ENCODE measurements around the gene HTRA2. TPM values are rescaled to one million over a fixed set of nuclear protein-coding genes. Genes with fewer than 3 reads are reported as not detected.
A peak's percentile ranks its signal among the peaks of the same experiment; 100 is the strongest.

The HTRA2 gene
- total and polyA plus RNA-seq, 4 donors: 13.3 to 81.8 (median 18.5) TPM

DNA sequence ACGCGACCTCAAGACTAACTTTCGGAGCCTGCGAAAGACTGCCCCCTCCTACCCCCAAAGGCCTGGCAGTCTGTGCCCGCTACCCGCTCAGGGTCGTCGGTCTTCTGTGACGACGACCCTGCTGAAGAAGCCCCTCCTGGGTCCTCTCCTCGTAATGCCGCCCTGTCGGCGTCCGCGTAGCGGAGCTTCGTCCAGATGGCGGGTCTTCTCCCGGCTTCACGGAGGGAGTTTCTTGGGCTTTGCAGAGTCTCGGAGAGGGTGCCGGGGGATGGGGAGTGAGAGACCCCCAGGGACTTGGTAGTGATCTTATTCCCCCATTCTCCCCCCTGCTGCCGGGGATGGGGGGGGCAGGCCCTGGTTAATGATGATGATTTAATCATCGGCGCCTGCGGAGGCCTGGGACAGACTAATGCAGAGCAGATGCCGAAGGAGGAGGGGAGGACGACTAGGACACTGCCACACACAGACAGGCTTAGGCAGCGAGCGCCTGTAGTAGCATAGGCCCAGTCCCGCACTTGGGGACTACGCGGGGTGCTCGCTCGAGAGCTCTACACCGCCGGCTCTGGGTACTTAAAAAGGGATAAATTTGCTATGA lies 21.7 kb upstream of the HTRA2 start:
- H3K9ac ChIP-seq (ENCODE audit: low read depth in 1 of 2, low read length in 2 of 2): peak overlapping the region; percentile 53 to 91
- peaks cover 11 to 47% (median 34%) of the 10 kb centered on the region in 4 donors for H3K4me1 ChIP-seq (ENCODE audit: control insufficient read depth in 4 of 4, insufficient read depth in 4 of 4, low read length in 3 of 4)
- H3K36me3 ChIP-seq (ENCODE audit: control insufficient read depth in 4 of 4, insufficient read depth in 3 of 4, low read depth in 1 of 4, low read length in 3 of 4): peaks cover 0 to 6% (median 4%) of the 10 kb centered on the region in 4 donors
- no peak for TF ChIP-seq HNF4G (IDR thresholded peaks at IDR 0.05)
- TF ChIP-seq, protein P1, sequence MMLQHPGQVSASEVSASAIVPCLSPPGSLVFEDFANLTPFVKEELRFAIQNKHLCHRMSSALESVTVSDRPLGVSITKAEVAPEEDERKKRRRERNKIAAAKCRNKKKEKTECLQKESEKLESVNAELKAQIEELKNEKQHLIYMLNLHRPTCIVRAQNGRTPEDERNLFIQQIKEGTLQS (IDR thresholded peaks at IDR 0.05): no peak
- no peak for TF ChIP-seq YY1 (IDR thresholded peaks at IDR 0.05)
- TF ChIP-seq TAF1 (conservative IDR thresholded peaks at IDR 0.05): no peak
- no peak for TF ChIP-seq FOXA1 (IDR thresholded peaks at IDR 0.05)
- TF ChIP-seq SP1 (IDR thresholded peaks at IDR 0.05): no peak
- no peak for TF ChIP-seq HNF4A (conservative IDR thresholded peaks at IDR 0.05)
- TF ChIP-seq, protein P2, sequence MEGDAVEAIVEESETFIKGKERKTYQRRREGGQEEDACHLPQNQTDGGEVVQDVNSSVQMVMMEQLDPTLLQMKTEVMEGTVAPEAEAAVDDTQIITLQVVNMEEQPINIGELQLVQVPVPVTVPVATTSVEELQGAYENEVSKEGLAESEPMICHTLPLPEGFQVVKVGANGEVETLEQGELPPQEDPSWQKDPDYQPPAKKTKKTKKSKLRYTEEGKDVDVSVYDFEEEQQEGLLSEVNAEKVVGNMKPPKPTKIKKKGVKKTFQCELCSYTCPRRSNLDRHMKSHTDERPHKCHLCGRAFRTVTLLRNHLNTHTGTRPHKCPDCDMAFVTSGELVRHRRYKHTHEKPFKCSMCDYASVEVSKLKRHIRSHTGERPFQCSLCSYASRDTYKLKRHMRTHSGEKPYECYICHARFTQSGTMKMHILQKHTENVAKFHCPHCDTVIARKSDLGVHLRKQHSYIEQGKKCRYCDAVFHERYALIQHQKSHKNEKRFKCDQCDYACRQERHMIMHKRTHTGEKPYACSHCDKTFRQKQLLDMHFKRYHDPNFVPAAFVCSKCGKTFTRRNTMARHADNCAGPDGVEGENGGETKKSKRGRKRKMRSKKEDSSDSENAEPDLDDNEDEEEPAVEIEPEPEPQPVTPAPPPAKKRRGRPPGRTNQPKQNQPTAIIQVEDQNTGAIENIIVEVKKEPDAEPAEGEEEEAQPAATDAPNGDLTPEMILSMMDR (IDR thresholded peaks at IDR 0.05; ENCODE audit: low read depth, low read length, missing input control): no peak
- TF ChIP-seq, protein P3, sequence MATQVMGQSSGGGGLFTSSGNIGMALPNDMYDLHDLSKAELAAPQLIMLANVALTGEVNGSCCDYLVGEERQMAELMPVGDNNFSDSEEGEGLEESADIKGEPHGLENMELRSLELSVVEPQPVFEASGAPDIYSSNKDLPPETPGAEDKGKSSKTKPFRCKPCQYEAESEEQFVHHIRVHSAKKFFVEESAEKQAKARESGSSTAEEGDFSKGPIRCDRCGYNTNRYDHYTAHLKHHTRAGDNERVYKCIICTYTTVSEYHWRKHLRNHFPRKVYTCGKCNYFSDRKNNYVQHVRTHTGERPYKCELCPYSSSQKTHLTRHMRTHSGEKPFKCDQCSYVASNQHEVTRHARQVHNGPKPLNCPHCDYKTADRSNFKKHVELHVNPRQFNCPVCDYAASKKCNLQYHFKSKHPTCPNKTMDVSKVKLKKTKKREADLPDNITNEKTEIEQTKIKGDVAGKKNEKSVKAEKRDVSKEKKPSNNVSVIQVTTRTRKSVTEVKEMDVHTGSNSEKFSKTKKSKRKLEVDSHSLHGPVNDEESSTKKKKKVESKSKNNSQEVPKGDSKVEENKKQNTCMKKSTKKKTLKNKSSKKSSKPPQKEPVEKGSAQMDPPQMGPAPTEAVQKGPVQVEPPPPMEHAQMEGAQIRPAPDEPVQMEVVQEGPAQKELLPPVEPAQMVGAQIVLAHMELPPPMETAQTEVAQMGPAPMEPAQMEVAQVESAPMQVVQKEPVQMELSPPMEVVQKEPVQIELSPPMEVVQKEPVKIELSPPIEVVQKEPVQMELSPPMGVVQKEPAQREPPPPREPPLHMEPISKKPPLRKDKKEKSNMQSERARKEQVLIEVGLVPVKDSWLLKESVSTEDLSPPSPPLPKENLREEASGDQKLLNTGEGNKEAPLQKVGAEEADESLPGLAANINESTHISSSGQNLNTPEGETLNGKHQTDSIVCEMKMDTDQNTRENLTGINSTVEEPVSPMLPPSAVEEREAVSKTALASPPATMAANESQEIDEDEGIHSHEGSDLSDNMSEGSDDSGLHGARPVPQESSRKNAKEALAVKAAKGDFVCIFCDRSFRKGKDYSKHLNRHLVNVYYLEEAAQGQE (IDR thresholded peaks at IDR 0.05): no peak
- TF ChIP-seq JUND (IDR thresholded peaks at IDR 0.05): no peak
- no peak for TF ChIP-seq GABPA (IDR thresholded peaks at IDR 0.05 in 1 of 2, conservative IDR thresholded peaks at IDR 0.05 in 1 of 2)
- TF ChIP-seq, protein P4, sequence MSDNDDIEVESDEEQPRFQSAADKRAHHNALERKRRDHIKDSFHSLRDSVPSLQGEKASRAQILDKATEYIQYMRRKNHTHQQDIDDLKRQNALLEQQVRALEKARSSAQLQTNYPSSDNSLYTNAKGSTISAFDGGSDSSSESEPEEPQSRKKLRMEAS (IDR thresholded peaks at IDR 0.05): no peak
- TF ChIP-seq RXRA (IDR thresholded peaks at IDR 0.05): no peak
- peaks cover 0 to 16% (median 2%) of the 10 kb centered on the region in 4 donors for H3K27me3 ChIP-seq (ENCODE audit: control insufficient read depth in 4 of 4, insufficient read depth in 4 of 4, low read length in 3 of 4)
- no peaks in the 10 kb centered on the region for H3K9me3 ChIP-seq (ENCODE audit: control insufficient read depth in 4 of 4, low read length in 3 of 4)
- peak overlapping the region; percentile 99 for H3K27ac ChIP-seq (ENCODE audit: low read depth in 1 of 2, low read length in 2 of 2)
- H3K4me3 ChIP-seq (ENCODE audit: low read depth in 1 of 3, low read length in 3 of 3): peak overlapping the region; percentile 70 to 92 (median 90)
- 17% methylated on average over 38 of the region's 38 CpGs for WGBS
- DNase-seq (ENCODE audit: low spot score): no peak

DNA sequence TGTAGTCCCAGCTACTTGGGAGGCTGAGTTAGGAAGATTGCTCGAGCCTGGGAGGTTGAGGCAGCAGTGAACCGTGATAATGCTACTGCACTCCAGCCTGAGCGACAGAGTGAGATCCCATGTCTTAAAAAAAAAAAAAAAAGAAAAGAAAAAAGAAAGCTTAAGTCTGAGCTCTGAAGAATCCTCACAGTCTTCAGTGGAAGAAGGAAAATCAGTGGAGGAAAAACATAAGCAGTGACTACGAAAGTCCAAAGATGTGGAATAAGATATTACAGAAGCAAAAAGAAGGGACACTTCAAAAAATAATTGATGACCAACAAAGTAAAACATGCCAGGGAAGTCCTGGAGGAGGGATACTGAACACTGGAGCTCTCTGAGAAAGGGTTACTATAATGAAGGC lies 19.5 kb upstream of the HTRA2 start:
- WGBS: 80% methylated on average over 4 of the region's 4 CpGs
- peaks cover 9 to 29% (median 20%) of the 10 kb centered on the region in 4 donors for H3K4me1 ChIP-seq (ENCODE audit: control insufficient read depth in 4 of 4, insufficient read depth in 4 of 4, low read length in 3 of 4)
- TF ChIP-seq, protein P1 (IDR thresholded peaks at IDR 0.05): no peak
- no peak for TF ChIP-seq JUND (IDR thresholded peaks at IDR 0.05)
- TF ChIP-seq, protein P4 (IDR thresholded peaks at IDR 0.05): no peak
- TF ChIP-seq FOXA2 (IDR thresholded peaks at IDR 0.05): no peak
- no peak for TF ChIP-seq EGR1 (IDR thresholded peaks at IDR 0.05; ENCODE audit: low read depth in 2 of 2)
- TF ChIP-seq FOXA1 (IDR thresholded peaks at IDR 0.05): no peak
- no peak for TF ChIP-seq HNF4A (conservative IDR thresholded peaks at IDR 0.05)
- TF ChIP-seq, protein P2 (IDR thresholded peaks at IDR 0.05; ENCODE audit: low read depth, low read length, missing input control): no peak
- TF ChIP-seq, protein P3 (IDR thresholded peaks at IDR 0.05): no peak
- no peak for TF ChIP-seq RXRA (IDR thresholded peaks at IDR 0.05)
- TF ChIP-seq YY1 (IDR thresholded peaks at IDR 0.05): no peak

More for the DNA sequence above, 19.5 kb upstream of the HTRA2 start:
- Histone ChIP-seq H3K27ac (ENCODE audit: low read depth in 1 of 2, low read length in 2 of 2) (no peak overlapping the region), H3K27me3 (ENCODE audit: control insufficient read depth in 4 of 4, insufficient read depth in 4 of 4, low read length in 3 of 4) (peaks cover 4 to 20% (median 9%) of the 10 kb centered on the region in 4 donors), H3K36me3 (ENCODE audit: control insufficient read depth in 4 of 4, insufficient read depth in 3 of 4, low read depth in 1 of 4, low read length in 3 of 4) (peaks cover 0 to 6% (median 2%) of the 10 kb centered on the region in 4 donors), H3K9me3 (ENCODE audit: control insufficient read depth in 4 of 4, low read length in 3 of 4) (no peaks in the 10 kb centered on the region), H3K9ac (ENCODE audit: low read depth in 1 of 2, low read length in 2 of 2) (no peak overlapping the region), H3K4me3 (ENCODE audit: low read depth in 1 of 3, low read length in 3 of 3) (no peak overlapping the region)
- no peak for DNase-seq (ENCODE audit: low spot score)

Data from liver (tissue), 9 donors.